ENCODE data around the gene CAPN8.

The CAPN8 gene

GRCh38 chr1:223647249-223647648 is 18.3 kb downstream of the CAPN8 start:
- no peak overlapping the region for H3K4me2 ChIP-seq (ENCODE audit: low read length, poor library complexity, severe bottlenecking)
- H3K4me3 ChIP-seq (ENCODE audit: insufficient read depth in 1 of 2, low read depth in 1 of 2, low read length in 2 of 2), result no peak overlapping the region
- no peak overlapping the region for H2BK5ac ChIP-seq (ENCODE audit: low read depth, low read length, poor library complexity, severe bottlenecking)
- H3K79me1 ChIP-seq (replicated peaks; ENCODE audit: low read length, poor library complexity, severe bottlenecking), result no peaks in the 10 kb centered on the region
- H3K9ac ChIP-seq (ENCODE audit: low read length), result no peak overlapping the region
- no peak overlapping the region for H2AFZ ChIP-seq (ENCODE audit: low read depth, low read length)
- no peak overlapping the region for H3K18ac ChIP-seq (ENCODE audit: low read depth in 1 of 2, low read length in 2 of 2)
- no peak overlapping the region for H3K4ac ChIP-seq (ENCODE audit: low read depth in 1 of 2, low read length in 2 of 2)
- H2BK15ac ChIP-seq (ENCODE audit: low read depth, poor library complexity, severe bottlenecking), result no peak overlapping the region
- H2BK12ac ChIP-seq (ENCODE audit: low read length in 2 of 2), result no peak overlapping the region
- DNase-seq, result no peak
- H3K4me1 ChIP-seq (ENCODE audit: control insufficient read depth, insufficient read depth, low read depth, low read length), result no peaks in the 10 kb centered on the region
- H4K8ac ChIP-seq (ENCODE audit: low read length), result no peak overlapping the region
- H3K27me3 ChIP-seq (ENCODE audit: control insufficient read depth in 1 of 2, insufficient read depth in 1 of 2, low read length in 2 of 2), result peaks cover 36 to 80% of the 10 kb centered on the region in 2 experiments
- H3K36me3 ChIP-seq (ENCODE audit: control insufficient read depth in 1 of 2, insufficient read depth in 2 of 2, low read depth in 1 of 2, low read length in 2 of 2), result no peaks in the 10 kb centered on the region
- no peak overlapping the region for H4K91ac ChIP-seq (ENCODE audit: low read length)
- no peak overlapping the region for H3K14ac ChIP-seq (ENCODE audit: low read length in 2 of 2)
- H2AK5ac ChIP-seq (ENCODE audit: low read length, severe bottlenecking), result no peak overlapping the region
- no peak overlapping the region for H2BK120ac ChIP-seq (ENCODE audit: low read depth, low read length)
- H3K23ac ChIP-seq (ENCODE audit: low read length in 2 of 2), result no peak overlapping the region
- H3K9me3 ChIP-seq (ENCODE audit: control insufficient read depth, low read length), result peaks cover 4% of the 10 kb centered on the region
- 46% methylated on average over 1 of the region's 1 CpG for WGBS
- H3K27ac ChIP-seq (ENCODE audit: low read length, poor library complexity, severe bottlenecking), result no peak overlapping the region

DNA sequence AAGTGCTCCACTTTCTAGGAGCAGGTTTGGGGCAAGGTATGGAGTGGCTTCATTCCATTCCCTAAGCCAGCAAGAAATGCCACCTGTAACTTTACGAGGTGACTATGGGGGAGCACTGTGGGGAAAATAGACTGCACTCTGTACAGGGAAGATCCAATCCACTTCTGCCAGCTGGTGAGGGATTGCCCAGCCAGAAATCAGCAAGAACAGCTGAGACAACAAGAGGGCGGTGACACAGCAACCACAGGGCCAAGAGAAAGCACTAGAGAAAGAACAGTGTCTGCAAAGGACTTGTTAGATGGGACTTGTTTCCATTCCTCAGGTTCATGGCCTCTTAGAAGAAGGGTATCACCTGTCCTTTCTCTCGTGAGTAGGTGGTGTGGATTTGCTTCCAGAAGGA is 19.6 kb downstream of the CAPN8 start:
- Histone ChIP-seq H2BK12ac (ENCODE audit: low read length in 2 of 2) (no peak overlapping the region), H2BK5ac (ENCODE audit: low read depth, low read length, poor library complexity, severe bottlenecking) (no peak overlapping the region), H3K4me2 (ENCODE audit: low read length, poor library complexity, severe bottlenecking) (no peak overlapping the region), H4K8ac (ENCODE audit: low read length) (no peak overlapping the region), H2AK5ac (ENCODE audit: low read length, severe bottlenecking) (no peak overlapping the region), H3K9ac (ENCODE audit: low read length) (no peak overlapping the region), H3K79me1 (replicated peaks; ENCODE audit: low read length, poor library complexity, severe bottlenecking) (no peaks in the 10 kb centered on the region), H3K36me3 (ENCODE audit: control insufficient read depth in 1 of 2, insufficient read depth in 2 of 2, low read depth in 1 of 2, low read length in 2 of 2) (no peaks in the 10 kb centered on the region), H3K23ac (ENCODE audit: low read length in 2 of 2) (no peak overlapping the region), H3K14ac (ENCODE audit: low read length in 2 of 2) (no peak overlapping the region), H3K9me3 (ENCODE audit: control insufficient read depth, low read length) (peaks cover 4% of the 10 kb centered on the region), H3K27ac (ENCODE audit: low read length, poor library complexity, severe bottlenecking) (no peak overlapping the region), H2BK120ac (ENCODE audit: low read depth, low read length) (no peak overlapping the region), H4K91ac (ENCODE audit: low read length) (no peak overlapping the region), H3K27me3 (ENCODE audit: control insufficient read depth in 1 of 2, insufficient read depth in 1 of 2, low read length in 2 of 2) (peaks cover 40 to 89% of the 10 kb centered on the region in 2 experiments), H3K4me3 (ENCODE audit: insufficient read depth in 1 of 2, low read depth in 1 of 2, low read length in 2 of 2) (no peak overlapping the region), H3K4me1 (ENCODE audit: control insufficient read depth, insufficient read depth, low read depth, low read length) (no peaks in the 10 kb centered on the region), H3K4ac (ENCODE audit: low read depth in 1 of 2, low read length in 2 of 2) (no peak overlapping the region), H2BK15ac (ENCODE audit: low read depth, poor library complexity, severe bottlenecking) (no peak overlapping the region), H2AFZ (ENCODE audit: low read depth, low read length) (no peak overlapping the region), H3K18ac (ENCODE audit: low read depth in 1 of 2, low read length in 2 of 2) (no peak overlapping the region)
- DNase-seq, result no peak
- 64% methylated on average over 3 of the region's 3 CpGs for WGBS

DNA sequence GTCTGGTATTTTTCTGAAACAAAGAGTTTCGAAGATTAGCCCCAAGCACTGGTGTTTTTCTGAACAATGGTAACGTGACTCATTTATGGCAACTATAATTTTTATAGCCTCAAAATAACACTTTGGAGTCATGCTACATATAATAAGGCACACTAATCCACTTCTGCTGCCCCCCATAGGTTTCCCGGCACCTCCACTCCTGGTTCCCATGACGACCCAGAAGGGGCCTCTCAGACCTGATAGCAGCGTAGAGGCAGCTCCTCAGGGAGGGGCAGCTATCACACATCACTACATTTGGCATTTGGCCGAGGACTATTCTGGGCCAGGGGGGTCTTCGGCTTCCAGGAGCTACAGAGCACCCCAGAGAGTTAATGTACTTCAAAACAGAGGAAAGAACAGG is 23.3 kb downstream of the CAPN8 start:
- Histone ChIP-seq H2BK5ac (ENCODE audit: low read depth, low read length, poor library complexity, severe bottlenecking) (no peak overlapping the region), H3K9ac (ENCODE audit: low read length) (no peak overlapping the region), H3K4me2 (ENCODE audit: low read length, poor library complexity, severe bottlenecking) (no peak overlapping the region), H3K18ac (ENCODE audit: low read depth in 1 of 2, low read length in 2 of 2) (no peak overlapping the region), H2AFZ (ENCODE audit: low read depth, low read length) (no peak overlapping the region), H3K27ac (ENCODE audit: low read length, poor library complexity, severe bottlenecking) (no peak overlapping the region), H3K4ac (ENCODE audit: low read depth in 1 of 2, low read length in 2 of 2) (no peak overlapping the region), H4K8ac (ENCODE audit: low read length) (no peak overlapping the region), H3K4me3 (ENCODE audit: insufficient read depth in 1 of 2, low read depth in 1 of 2, low read length in 2 of 2) (no peak overlapping the region), H3K14ac (ENCODE audit: low read length in 2 of 2) (no peak overlapping the region), H3K36me3 (ENCODE audit: control insufficient read depth in 1 of 2, insufficient read depth in 2 of 2, low read depth in 1 of 2, low read length in 2 of 2) (no peaks in the 10 kb centered on the region), H2BK120ac (ENCODE audit: low read depth, low read length) (no peak overlapping the region), H3K79me1 (replicated peaks; ENCODE audit: low read length, poor library complexity, severe bottlenecking) (no peaks in the 10 kb centered on the region), H2AK5ac (ENCODE audit: low read length, severe bottlenecking) (no peak overlapping the region), H2BK15ac (ENCODE audit: low read depth, poor library complexity, severe bottlenecking) (no peak overlapping the region), H2BK12ac (ENCODE audit: low read length in 2 of 2) (no peak overlapping the region), H3K27me3 (ENCODE audit: control insufficient read depth in 1 of 2, insufficient read depth in 1 of 2, low read length in 2 of 2) (peaks cover 44 to 76% of the 10 kb centered on the region in 2 experiments), H3K9me3 (ENCODE audit: control insufficient read depth, low read length) (peaks cover 9% of the 10 kb centered on the region), H4K91ac (ENCODE audit: low read length) (no peak overlapping the region), H3K4me1 (ENCODE audit: control insufficient read depth, insufficient read depth, low read depth, low read length) (no peaks in the 10 kb centered on the region), H3K23ac (ENCODE audit: low read length in 2 of 2) (no peak overlapping the region)
- no peak for DNase-seq
- WGBS, result 62% methylated on average over 7 of the region's 7 CpGs

DNA sequence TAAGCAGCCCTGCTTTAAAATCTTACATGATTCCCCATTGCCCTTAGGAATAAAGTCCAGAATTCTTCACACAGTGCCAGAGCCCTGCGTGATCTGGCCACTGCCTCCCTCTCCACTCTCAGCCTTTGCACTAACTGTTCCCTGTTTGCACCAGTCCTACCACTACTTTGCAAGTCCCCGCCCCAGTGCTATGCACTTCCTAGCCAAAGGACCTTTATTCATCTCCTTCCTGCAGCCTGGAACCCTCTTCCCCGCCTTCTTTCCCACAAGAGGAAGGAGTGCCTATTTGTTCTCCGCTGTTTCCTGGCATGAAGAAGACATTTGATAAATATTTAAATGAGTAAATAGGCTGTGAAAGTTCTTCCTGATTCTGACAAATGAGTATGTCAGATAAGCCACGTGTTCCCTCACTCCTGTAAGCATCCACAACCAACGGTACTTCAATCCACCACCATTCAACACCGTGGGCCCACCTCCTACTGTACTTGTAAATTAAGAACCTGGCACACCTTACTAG is 23.9 kb downstream of the CAPN8 start:
- H4K91ac ChIP-seq (ENCODE audit: low read length), result no peak overlapping the region
- H3K27ac ChIP-seq (ENCODE audit: low read length, poor library complexity, severe bottlenecking), result no peak overlapping the region
- no peak overlapping the region for H2BK120ac ChIP-seq (ENCODE audit: low read depth, low read length)
- no peak overlapping the region for H4K8ac ChIP-seq (ENCODE audit: low read length)
- H3K36me3 ChIP-seq (ENCODE audit: control insufficient read depth in 1 of 2, insufficient read depth in 2 of 2, low read depth in 1 of 2, low read length in 2 of 2), result no peaks in the 10 kb centered on the region
- peaks cover 45 to 76% of the 10 kb centered on the region in 2 experiments for H3K27me3 ChIP-seq (ENCODE audit: control insufficient read depth in 1 of 2, insufficient read depth in 1 of 2, low read length in 2 of 2)
- no peak overlapping the region for H2AFZ ChIP-seq (ENCODE audit: low read depth, low read length)
- no peaks in the 10 kb centered on the region for H3K4me1 ChIP-seq (ENCODE audit: control insufficient read depth, insufficient read depth, low read depth, low read length)
- H2AK5ac ChIP-seq (ENCODE audit: low read length, severe bottlenecking), result no peak overlapping the region
- H2BK12ac ChIP-seq (ENCODE audit: low read length in 2 of 2), result no peak overlapping the region
- H3K9ac ChIP-seq (ENCODE audit: low read length), result no peak overlapping the region
- H3K23ac ChIP-seq (ENCODE audit: low read length in 2 of 2), result no peak overlapping the region
- H3K4me3 ChIP-seq (ENCODE audit: insufficient read depth in 1 of 2, low read depth in 1 of 2, low read length in 2 of 2), result no peak overlapping the region
- H3K14ac ChIP-seq (ENCODE audit: low read length in 2 of 2), result no peak overlapping the region
- no peak overlapping the region for H3K4ac ChIP-seq (ENCODE audit: low read depth in 1 of 2, low read length in 2 of 2)
- no peak overlapping the region for H2BK5ac ChIP-seq (ENCODE audit: low read depth, low read length, poor library complexity, severe bottlenecking)
- H2BK15ac ChIP-seq (ENCODE audit: low read depth, poor library complexity, severe bottlenecking), result no peak overlapping the region
- H3K79me1 ChIP-seq (replicated peaks; ENCODE audit: low read length, poor library complexity, severe bottlenecking), result no peaks in the 10 kb centered on the region
- peaks cover 9% of the 10 kb centered on the region for H3K9me3 ChIP-seq (ENCODE audit: control insufficient read depth, low read length)
- no peak overlapping the region for H3K4me2 ChIP-seq (ENCODE audit: low read length, poor library complexity, severe bottlenecking)
- WGBS, result 68% methylated on average over 5 of the region's 7 CpGs
- no peak for DNase-seq
- H3K18ac ChIP-seq (ENCODE audit: low read depth in 1 of 2, low read length in 2 of 2), result no peak overlapping the region

All from mesenchymal stem cell (in vitro differentiated cells and primary cell).